ENCODE data around the gene RPS17. TPM values are rescaled to one million over a fixed set of nuclear protein-coding genes. Genes with fewer than 3 reads are reported as not detected.

RPS17 gene
- polyA plus RNA-seq, 1 donor (not counting 4 experiments of a cell fraction or from before 2014, with no cell fraction given): 4,320 TPM

GRCh38 chr15:82532383-82532990 lies 7.8 kb downstream of the RPS17 start:
- Histone ChIP-seq H2AFZ (ENCODE audit: control insufficient read depth, low read length) (no peak overlapping the region), H4K20me1 (ENCODE audit: control insufficient read depth, extremely low read depth, insufficient read depth, low read length) (peaks cover 16% of the 10 kb centered on the region), H3K27me3 (ENCODE audit: control insufficient read depth, extremely low read depth, insufficient read depth, low read length) (no peaks in the 10 kb centered on the region), H3K9me3 (ENCODE audit: control insufficient read depth, low read depth, low read length) (no peaks in the 10 kb centered on the region), H3K9me1 (ENCODE audit: control insufficient read depth, extremely low read depth, insufficient read depth, low read length) (no peaks in the 10 kb centered on the region), H3K4me3 (ENCODE audit: control insufficient read depth in 2 of 3, extremely low read depth in 1 of 3, insufficient read depth in 2 of 3, low read depth in 1 of 3, low read length in 3 of 3) (no peak overlapping the region), H3K4me1 (ENCODE audit: control insufficient read depth, extremely low read depth, insufficient read depth, low read length) (peaks cover 7% of the 10 kb centered on the region), H3K79me2 (ENCODE audit: control insufficient read depth, insufficient read depth, low read length) (peaks cover 8% of the 10 kb centered on the region), H3K9ac (ENCODE audit: control insufficient read depth, extremely low read depth, insufficient read depth, low read length) (no peak overlapping the region), H3K4me2 (ENCODE audit: control insufficient read depth, extremely low read depth, insufficient read depth, low read depth, low read length) (no peak overlapping the region), H3K36me3 (ENCODE audit: control insufficient read depth in 2 of 2, extremely low read depth in 1 of 2, insufficient read depth in 2 of 2, low read length in 2 of 2) (peaks cover 16 to 19% of the 10 kb centered on the region in 2 experiments), H3K27ac (ENCODE audit: control insufficient read depth, insufficient read depth, low read length) (no peak overlapping the region)
- no peak for DNase-seq (ENCODE audit: low read depth, low spot score)
- TF ChIP-seq CTCF (optimal IDR thresholded peaks at IDR 0.05 in 1 of 3, IDR thresholded peaks at IDR 0.05 in 1 of 3, conservative IDR thresholded peaks at IDR 0.05 in 1 of 3; ENCODE audit: extremely low read depth in 1 of 3, insufficient read depth in 2 of 3, low read length in 3 of 3): no peak
- no peak for TF ChIP-seq EZH2 (IDR thresholded peaks at IDR 0.05; ENCODE audit: low read length)
- dilution Hi-C loops (cut with MboI; ENCODE audit: extremely low pct_ligation_motif_present, low sequenced_read_pairs): no loop called here
- no peak for FAIRE-seq

GRCh38 chr15:82531496-82532382 lies 8.5 kb downstream of the RPS17 start:
- H3K36me3 ChIP-seq (ENCODE audit: control insufficient read depth in 2 of 2, extremely low read depth in 1 of 2, insufficient read depth in 2 of 2, low read length in 2 of 2): peaks cover 9 to 16% of the 10 kb centered on the region in 2 experiments
- no peaks in the 10 kb centered on the region for H3K9me1 ChIP-seq (ENCODE audit: control insufficient read depth, extremely low read depth, insufficient read depth, low read length)
- H4K20me1 ChIP-seq (ENCODE audit: control insufficient read depth, extremely low read depth, insufficient read depth, low read length): peaks cover 12% of the 10 kb centered on the region
- no peak overlapping the region for H3K27ac ChIP-seq (ENCODE audit: control insufficient read depth, insufficient read depth, low read length)
- FAIRE-seq (no peak), DNase-seq (ENCODE audit: low read depth, low spot score) (no peak)
- no peak for TF ChIP-seq EZH2 (IDR thresholded peaks at IDR 0.05; ENCODE audit: low read length)
- TF ChIP-seq CTCF (optimal IDR thresholded peaks at IDR 0.05 in 1 of 3, IDR thresholded peaks at IDR 0.05 in 1 of 3, conservative IDR thresholded peaks at IDR 0.05 in 1 of 3; ENCODE audit: extremely low read depth in 1 of 3, insufficient read depth in 2 of 3, low read length in 3 of 3): no peak
- no peaks in the 10 kb centered on the region for H3K9me3 ChIP-seq (ENCODE audit: control insufficient read depth, low read depth, low read length)
- H3K79me2 ChIP-seq (ENCODE audit: control insufficient read depth, insufficient read depth, low read length): peaks cover under 1% of the 10 kb centered on the region
- H3K4me1 ChIP-seq (ENCODE audit: control insufficient read depth, extremely low read depth, insufficient read depth, low read length): peaks cover 4% of the 10 kb centered on the region
- dilution Hi-C loops (cut with MboI; ENCODE audit: extremely low pct_ligation_motif_present, low sequenced_read_pairs): no loop called here
- H3K9ac ChIP-seq (ENCODE audit: control insufficient read depth, extremely low read depth, insufficient read depth, low read length): no peak overlapping the region
- H2AFZ ChIP-seq (ENCODE audit: control insufficient read depth, low read length): no peak overlapping the region
- H3K4me3 ChIP-seq (ENCODE audit: control insufficient read depth in 2 of 3, extremely low read depth in 1 of 3, insufficient read depth in 2 of 3, low read depth in 1 of 3, low read length in 3 of 3): no peak overlapping the region
- no peaks in the 10 kb centered on the region for H3K27me3 ChIP-seq (ENCODE audit: control insufficient read depth, extremely low read depth, insufficient read depth, low read length)
- no peak overlapping the region for H3K4me2 ChIP-seq (ENCODE audit: control insufficient read depth, extremely low read depth, insufficient read depth, low read depth, low read length)
